HG02973 (cell line): Measurements from ENCODE around the gene TMEM225.
"Not testable (repeated sequence)": the region's sequence is repeated elsewhere in the genome, so short reads cannot be mapped to it uniquely, and the experiment has no call there.

ENCODE experiments used
- ATAC-seq: cut with Tn5 transposase; IDR thresholded peaks from one replicate; pipeline ENCODE4 v1.9.1; 2021; ENCODE audit warnings: moderate library complexity; ENCODE audit not compliant: unreplicated experiment

Gene TMEM225

GRCh38 chr11:123885570-123885969, at the start of gene TMEM225:
TMEM225 (minus strand) TSS chr11:123885670; CDS start chr11:123885425, 245 bp downstream.
- ATAC-seq: no peak

- no peak for ATAC-seq
Measured at GRCh38 chr11:123924027-123924426, 38.6 kb upstream of the TMEM225 start.

GRCh38 chr11:123920943-123921342, 35.5 kb upstream of the TMEM225 start:
- ATAC-seq: no peak

- ATAC-seq: no peak
Measured at GRCh38 chr11:123905826-123906225, 20.4 kb upstream of the TMEM225 start.

GRCh38 chr11:123904932-123905331, 19.5 kb upstream of the TMEM225 start:
- no peak for ATAC-seq

- peak; percentile 83 for ATAC-seq
Measured at GRCh38 chr11:123903932-123904331, 18.5 kb upstream of the TMEM225 start.

GRCh38 chr11:123901867-123902266, 16.4 kb upstream of the TMEM225 start, which contains the start of gene OR8D4:
OR8D4 (plus strand) TSS chr11:123902167; CDS start chr11:123906432, 4,265 bp downstream.
- ATAC-seq: no peak

GRCh38 chr11:123899792-123900191, 14.3 kb upstream of the TMEM225 start:
- no peak for ATAC-seq

GRCh38 chr11:123892031-123892430, 6.6 kb upstream of the TMEM225 start:
- ATAC-seq: no peak

GRCh38 chr11:123880912-123881311, 4.6 kb downstream of the TMEM225 start:
- no peak for ATAC-seq

GRCh38 chr11:123867795-123868194, 17.7 kb downstream of the TMEM225 start:
- not testable (repeated sequence) for ATAC-seq

- not testable (repeated sequence) for ATAC-seq
Measured at GRCh38 chr11:123865293-123865692, 20.2 kb downstream of the TMEM225 start.

GRCh38 chr11:123859731-123860130, 25.7 kb downstream of the TMEM225 start:
- ATAC-seq: no peak

- no peak for ATAC-seq
Measured at GRCh38 chr11:123856444-123856843, 29.0 kb downstream of the TMEM225 start.

GRCh38 chr11:123853038-123853437, 32.4 kb downstream of the TMEM225 start:
- no peak for ATAC-seq

GRCh38 chr11:123852321-123852720, 33.1 kb downstream of the TMEM225 start:
- no peak for ATAC-seq

- no peak for ATAC-seq
Measured at GRCh38 chr11:123851110-123851509, 34.4 kb downstream of the TMEM225 start.

- ATAC-seq: no peak
Measured at GRCh38 chr11:123841174-123841573, 44.3 kb downstream of the TMEM225 start.

- no peak for ATAC-seq
Measured at GRCh38 chr11:123839131-123839530, 46.3 kb downstream of the TMEM225 start.

- ATAC-seq: no peak
Measured at GRCh38 chr11:123838659-123839058, 46.8 kb downstream of the TMEM225 start.

GRCh38 chr11:123838199-123838598, 47.3 kb downstream of the TMEM225 start:
- no peak for ATAC-seq

- no peak for ATAC-seq
Measured at GRCh38 chr11:123833095-123833494, 52.4 kb downstream of the TMEM225 start.
